Neural cell (in vitro differentiated cells): ENCODE data around the gene NR4A3. TPM values are rescaled to one million over a fixed set of nuclear protein-coding genes. Genes with fewer than 3 reads are reported as not detected.

Experiments used
- H2AFZ ChIP-seq: fragments of 200-600, 300-800 bp; sonication (generic), shearing (Covaris generic); 2 replicates; pipeline ENCODE4 v1.6.0; 2014; ENCODE audit warnings: low read depth, mild to moderate bottlenecking, antibody characterized with exemption, low read length, moderate library complexity
- H3F3A ChIP-seq: fragments of 200-600 bp; shearing (Covaris generic); 2 replicates; pipeline ENCODE4 v1.6.1; 2016; ENCODE audit warnings: mild to moderate bottlenecking, moderate library complexity, mixed read lengths, antibody characterized with exemption, low read length; ENCODE audit not compliant: insufficient read depth, poor library complexity, severe bottlenecking
- H3K27ac ChIP-seq: fragments of 200-600, 300-800 bp; sonication (generic), shearing (Covaris generic); 2 replicates; pipeline ENCODE4 v1.5.1; 2014; ENCODE audit warnings: mild to moderate bottlenecking, low read length, moderate library complexity
- H3K27me3 ChIP-seq: fragments of 300-800, 200-600 bp; sonication (generic), shearing (Covaris generic); 2 replicates; pipeline ENCODE4 v1.6.0; 2014; ENCODE audit warnings: mild to moderate bottlenecking, low read depth, low read length, moderate library complexity; ENCODE audit not compliant: insufficient read depth
- H3K36me3 ChIP-seq: fragments of 300-800, 200-600 bp; sonication (generic), shearing (Covaris generic); 2 replicates; pipeline ENCODE4 v1.5.1; 2014; ENCODE audit warnings: mild to moderate bottlenecking, antibody characterized with exemption, low read length, moderate library complexity; ENCODE audit not compliant: insufficient read depth
- H3K4me2 ChIP-seq: fragments of 300-800, 200-600 bp; sonication (generic), shearing (Covaris generic); 2 replicates; pipeline ENCODE4 v1.6.0; 2014; ENCODE audit warnings: mild to moderate bottlenecking, low read length
- H3K4me3 ChIP-seq: fragments of 300-800, 200-600 bp; sonication (generic), shearing (Covaris generic); 2 replicates; pipeline ENCODE4 v1.5.1; 2014; ENCODE audit warnings: mild to moderate bottlenecking, low read length, moderate library complexity
- H3K79me2 ChIP-seq: fragments of 200-600 bp; shearing (Covaris generic); replicated peaks from 2 replicates; pipeline ENCODE4 v1.6.0; 2014; ENCODE audit warnings: mild to moderate bottlenecking, low read length, moderate library complexity; ENCODE audit not compliant: insufficient read depth
- H3K9ac ChIP-seq: fragments of 300-800, 200-600 bp; sonication (generic), shearing (Covaris generic); 2 replicates; pipeline ENCODE4 v1.6.1; 2016; ENCODE audit warnings: mild to moderate bottlenecking, low read length, mixed read lengths
- H3K9me2 ChIP-seq: fragments of 200-600 bp; shearing (Covaris generic); 2 replicates; pipeline ENCODE4 v1.6.1; 2016; ENCODE audit warnings: mild to moderate bottlenecking, low read length, mixed read lengths; ENCODE audit not compliant: insufficient read depth
- H3K9me3 ChIP-seq: fragments of 200-600, 300-800 bp; sonication (generic), shearing (Covaris generic); 2 replicates; pipeline ENCODE4 v1.6.1; 2016; ENCODE audit warnings: mild to moderate bottlenecking, mixed run types, low read length, moderate library complexity, mixed read lengths
- H4K20me1 ChIP-seq: fragments of 200-600 bp; shearing (Covaris generic); 2 replicates; pipeline ENCODE4 v1.6.1; 2016; ENCODE audit warnings: mild to moderate bottlenecking, mixed run types; ENCODE audit not compliant: insufficient read depth
- CTCF ChIP-seq: fragments of 450-650 bp; IDR thresholded peaks from 2 replicates; pipeline ENCODE4 v1.5.1; 2014; ENCODE audit warnings: antibody characterized with exemption, mild to moderate bottlenecking, moderate library complexity; ENCODE audit not compliant: poor library complexity, severe bottlenecking
- EP300 ChIP-seq: fragments of 450-650 bp; conservative IDR thresholded peaks from 2 replicates; pipeline ENCODE4 v1.6.1; 2014; ENCODE audit warnings: antibody characterized with exemption, mild to moderate bottlenecking, moderate library complexity; ENCODE audit not compliant: poor library complexity, severe bottlenecking
- EZH2 ChIP-seq: fragments of 200-600, 300-800 bp; shearing (Covaris generic), sonication (generic); IDR thresholded peaks from 2 replicates; pipeline ENCODE4 v1.6.1; 2014; ENCODE audit warnings: antibody characterized with exemption, low read length, borderline replicate concordance, mild to moderate bottlenecking; ENCODE audit not compliant: insufficient read depth, poor library complexity, severe bottlenecking
- MXI1 ChIP-seq: fragments of 450-650 bp; conservative IDR thresholded peaks from 2 replicates; pipeline ENCODE4 v1.6.1; 2014; ENCODE audit warnings: antibody characterized with exemption, mild to moderate bottlenecking; ENCODE audit not compliant: poor library complexity, severe bottlenecking
- POLR2AphosphoS5 ChIP-seq: IDR thresholded peaks from 2 replicates; pipeline ENCODE4 v1.6.1; 2012
- RAD21 ChIP-seq: fragments of 450-650 bp; conservative IDR thresholded peaks from 2 replicates; pipeline ENCODE4 v1.6.1; 2014; ENCODE audit warnings: antibody characterized with exemption, mild to moderate bottlenecking, moderate library complexity
- REST ChIP-seq: IDR thresholded peaks from 2 replicates; pipeline ENCODE4 v1.6.1; 2012; ENCODE audit warnings: borderline replicate concordance
- SMC3 ChIP-seq: fragments of 450-650 bp; conservative IDR thresholded peaks from 2 replicates; pipeline ENCODE4 v1.6.1; 2014; ENCODE audit warnings: antibody characterized with exemption, mild to moderate bottlenecking, moderate library complexity; ENCODE audit not compliant: poor library complexity
- TAF1 ChIP-seq: IDR thresholded peaks from 2 replicates; pipeline ENCODE4 v1.6.1; 2012; ENCODE audit warnings: low read depth
- polyA plus RNA-seq: library from polyadenylated mRNA; depleted of rRNA; stranded (reverse); fragments of >200 nt; gene quantifications from 2 replicates; pipeline ENCODE4 v1.2.3, GENCODE V29; 2014

Gene NR4A3
- polyA plus RNA-seq, 1 donor from 2014 or later: 2.7 TPM

- Histone ChIP-seq H4K20me1 (no peaks in the 10 kb centered on the region), H3F3A (no peaks in the 10 kb centered on the region), H3K4me2 (no peak overlapping the region), H3K4me3 (no peak overlapping the region), H3K9me3 (no peaks in the 10 kb centered on the region), H3K79me2 (peaks cover 63% of the 10 kb centered on the region), H3K27me3 (no peaks in the 10 kb centered on the region), H3K27ac (no peak overlapping the region), H3K9ac (no peak overlapping the region), H3K9me2 (no peaks in the 10 kb centered on the region), H3K36me3 (peaks cover 13% of the 10 kb centered on the region), H2AFZ (no peak overlapping the region)
- TF ChIP-seq EZH2: no peak
- TF ChIP-seq MXI1: no peak
- no peak for TF ChIP-seq POLR2AphosphoS5
- no peak for TF ChIP-seq RAD21
- TF ChIP-seq REST: no peak
- TF ChIP-seq EP300: no peak
- no peak for TF ChIP-seq SMC3
- no peak for TF ChIP-seq CTCF
- TF ChIP-seq TAF1: no peak
These were observed 11.9 kb upstream of the NR4A3 start for GRCh38 chr9:99809586-99810319.

- Histone ChIP-seq H3K79me2 (peaks cover 49% of the 10 kb centered on the region), H3F3A (no peaks in the 10 kb centered on the region), H3K27ac (no peak overlapping the region), H3K4me2 (no peak overlapping the region), H3K9me3 (no peaks in the 10 kb centered on the region), H3K4me3 (no peak overlapping the region), H3K36me3 (peaks cover 13% of the 10 kb centered on the region), H2AFZ (no peak overlapping the region), H3K9me2 (no peaks in the 10 kb centered on the region), H4K20me1 (no peaks in the 10 kb centered on the region), H3K9ac (no peak overlapping the region), H3K27me3 (no peaks in the 10 kb centered on the region)
- no peak for TF ChIP-seq TAF1
- TF ChIP-seq CTCF: no peak
- no peak for TF ChIP-seq MXI1
- no peak for TF ChIP-seq REST
These were observed 10.5 kb upstream of the NR4A3 start for GRCh38 chr9:99811172-99811571.
